ENCODE measurements around the gene RANBP3L. TPM values are rescaled to one million over a fixed set of nuclear protein-coding genes. Genes with fewer than 3 reads are reported as not detected.

The RANBP3L gene
- total and polyA plus RNA-seq, 4 donors, result 0.33 to 9.2 (median 2.1) TPM

DNA sequence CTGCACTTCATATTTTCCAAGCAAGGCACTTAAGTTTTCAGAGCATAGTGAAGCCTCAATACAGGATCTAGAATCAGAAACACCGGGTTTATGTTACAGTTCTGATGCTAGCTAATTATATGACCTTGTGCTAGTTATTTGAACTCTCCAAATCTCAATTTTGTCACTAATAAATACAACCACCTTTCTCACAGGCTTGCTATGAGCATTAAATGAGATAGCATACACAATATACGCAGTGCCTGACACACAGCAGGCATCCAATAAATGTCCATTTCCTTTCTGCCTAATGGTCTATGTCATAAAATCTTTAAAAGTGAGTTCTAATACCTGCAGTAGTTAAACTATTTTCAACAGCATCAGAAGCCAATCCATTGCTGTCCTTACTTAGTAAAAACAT lies 92.9 kb downstream of the RANBP3L start (continued):
- no peak for TF ChIP-seq GABPA (IDR thresholded peaks at IDR 0.05 in 1 of 2, conservative IDR thresholded peaks at IDR 0.05 in 1 of 2)
- no peak for TF ChIP-seq RAD21 (IDR thresholded peaks at IDR 0.05)
- no peak for TF ChIP-seq YY1 (IDR thresholded peaks at IDR 0.05)
- TF ChIP-seq JUND (IDR thresholded peaks at IDR 0.05), result no peak
- no peak for TF ChIP-seq NR2F2 (IDR thresholded peaks at IDR 0.05)

DNA sequence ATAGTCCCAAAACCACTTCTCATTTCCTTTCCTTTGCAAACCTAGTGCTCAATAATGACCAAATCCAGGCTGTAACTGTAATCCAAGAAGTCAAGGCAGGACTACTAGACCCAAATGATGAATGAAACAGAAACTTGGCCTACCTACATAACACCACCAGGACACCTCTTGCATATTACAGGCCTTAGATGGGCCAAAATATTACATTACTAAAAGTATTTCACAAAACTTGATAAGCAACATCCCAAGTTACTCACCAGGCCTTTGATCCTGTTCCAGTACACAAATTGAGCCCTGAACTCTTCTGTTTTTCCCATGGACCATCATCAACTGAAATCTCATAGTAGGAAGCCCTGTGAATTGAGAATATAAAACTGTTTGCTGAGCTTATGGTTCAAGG lies 94.8 kb downstream of the RANBP3L start:
- Histone ChIP-seq H3K4me3 (ENCODE audit: low read depth in 1 of 3, low read length in 3 of 3) (no peak overlapping the region), H3K27ac (ENCODE audit: low read depth in 1 of 2, low read length in 2 of 2) (no peak overlapping the region), H3K9ac (ENCODE audit: low read depth in 1 of 2, low read length in 2 of 2) (no peak overlapping the region), H3K9me3 (ENCODE audit: control insufficient read depth in 4 of 4, low read length in 3 of 4) (no peaks in the 10 kb centered on the region), H3K4me1 (ENCODE audit: control insufficient read depth in 4 of 4, insufficient read depth in 4 of 4, low read length in 3 of 4) (peaks cover 0 to 9% (median 5%) of the 10 kb centered on the region in 4 donors), H3K36me3 (ENCODE audit: control insufficient read depth in 4 of 4, insufficient read depth in 3 of 4, low read depth in 1 of 4, low read length in 3 of 4) (peaks cover 1 to 50% (median 31%) of the 10 kb centered on the region in 4 donors), H3K27me3 (ENCODE audit: control insufficient read depth in 4 of 4, insufficient read depth in 4 of 4, low read length in 3 of 4) (no peaks in the 10 kb centered on the region)
- no peak for DNase-seq (ENCODE audit: low spot score)
- TF ChIP-seq FOXA2 (IDR thresholded peaks at IDR 0.05) (no peak), JUND (IDR thresholded peaks at IDR 0.05) (no peak), HNF4A (conservative IDR thresholded peaks at IDR 0.05) (no peak), EGR1 (IDR thresholded peaks at IDR 0.05; ENCODE audit: low read depth in 2 of 2) (no peak), RAD21 (IDR thresholded peaks at IDR 0.05) (no peak), GABPA (IDR thresholded peaks at IDR 0.05 in 1 of 2, conservative IDR thresholded peaks at IDR 0.05 in 1 of 2) (no peak), NR2F2 (IDR thresholded peaks at IDR 0.05) (no peak), RXRA (IDR thresholded peaks at IDR 0.05) (no peak), SP1 (IDR thresholded peaks at IDR 0.05) (no peak), FOXA1 (IDR thresholded peaks at IDR 0.05) (no peak), TAF1 (conservative IDR thresholded peaks at IDR 0.05) (no peak), HNF4G (IDR thresholded peaks at IDR 0.05) (no peak), YY1 (IDR thresholded peaks at IDR 0.05) (no peak)
- TF ChIP-seq, protein P1, sequence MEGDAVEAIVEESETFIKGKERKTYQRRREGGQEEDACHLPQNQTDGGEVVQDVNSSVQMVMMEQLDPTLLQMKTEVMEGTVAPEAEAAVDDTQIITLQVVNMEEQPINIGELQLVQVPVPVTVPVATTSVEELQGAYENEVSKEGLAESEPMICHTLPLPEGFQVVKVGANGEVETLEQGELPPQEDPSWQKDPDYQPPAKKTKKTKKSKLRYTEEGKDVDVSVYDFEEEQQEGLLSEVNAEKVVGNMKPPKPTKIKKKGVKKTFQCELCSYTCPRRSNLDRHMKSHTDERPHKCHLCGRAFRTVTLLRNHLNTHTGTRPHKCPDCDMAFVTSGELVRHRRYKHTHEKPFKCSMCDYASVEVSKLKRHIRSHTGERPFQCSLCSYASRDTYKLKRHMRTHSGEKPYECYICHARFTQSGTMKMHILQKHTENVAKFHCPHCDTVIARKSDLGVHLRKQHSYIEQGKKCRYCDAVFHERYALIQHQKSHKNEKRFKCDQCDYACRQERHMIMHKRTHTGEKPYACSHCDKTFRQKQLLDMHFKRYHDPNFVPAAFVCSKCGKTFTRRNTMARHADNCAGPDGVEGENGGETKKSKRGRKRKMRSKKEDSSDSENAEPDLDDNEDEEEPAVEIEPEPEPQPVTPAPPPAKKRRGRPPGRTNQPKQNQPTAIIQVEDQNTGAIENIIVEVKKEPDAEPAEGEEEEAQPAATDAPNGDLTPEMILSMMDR (IDR thresholded peaks at IDR 0.05; ENCODE audit: low read depth, low read length, missing input control), result no peak
- TF ChIP-seq, protein P2, sequence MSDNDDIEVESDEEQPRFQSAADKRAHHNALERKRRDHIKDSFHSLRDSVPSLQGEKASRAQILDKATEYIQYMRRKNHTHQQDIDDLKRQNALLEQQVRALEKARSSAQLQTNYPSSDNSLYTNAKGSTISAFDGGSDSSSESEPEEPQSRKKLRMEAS (IDR thresholded peaks at IDR 0.05), result no peak
- TF ChIP-seq, protein P3, sequence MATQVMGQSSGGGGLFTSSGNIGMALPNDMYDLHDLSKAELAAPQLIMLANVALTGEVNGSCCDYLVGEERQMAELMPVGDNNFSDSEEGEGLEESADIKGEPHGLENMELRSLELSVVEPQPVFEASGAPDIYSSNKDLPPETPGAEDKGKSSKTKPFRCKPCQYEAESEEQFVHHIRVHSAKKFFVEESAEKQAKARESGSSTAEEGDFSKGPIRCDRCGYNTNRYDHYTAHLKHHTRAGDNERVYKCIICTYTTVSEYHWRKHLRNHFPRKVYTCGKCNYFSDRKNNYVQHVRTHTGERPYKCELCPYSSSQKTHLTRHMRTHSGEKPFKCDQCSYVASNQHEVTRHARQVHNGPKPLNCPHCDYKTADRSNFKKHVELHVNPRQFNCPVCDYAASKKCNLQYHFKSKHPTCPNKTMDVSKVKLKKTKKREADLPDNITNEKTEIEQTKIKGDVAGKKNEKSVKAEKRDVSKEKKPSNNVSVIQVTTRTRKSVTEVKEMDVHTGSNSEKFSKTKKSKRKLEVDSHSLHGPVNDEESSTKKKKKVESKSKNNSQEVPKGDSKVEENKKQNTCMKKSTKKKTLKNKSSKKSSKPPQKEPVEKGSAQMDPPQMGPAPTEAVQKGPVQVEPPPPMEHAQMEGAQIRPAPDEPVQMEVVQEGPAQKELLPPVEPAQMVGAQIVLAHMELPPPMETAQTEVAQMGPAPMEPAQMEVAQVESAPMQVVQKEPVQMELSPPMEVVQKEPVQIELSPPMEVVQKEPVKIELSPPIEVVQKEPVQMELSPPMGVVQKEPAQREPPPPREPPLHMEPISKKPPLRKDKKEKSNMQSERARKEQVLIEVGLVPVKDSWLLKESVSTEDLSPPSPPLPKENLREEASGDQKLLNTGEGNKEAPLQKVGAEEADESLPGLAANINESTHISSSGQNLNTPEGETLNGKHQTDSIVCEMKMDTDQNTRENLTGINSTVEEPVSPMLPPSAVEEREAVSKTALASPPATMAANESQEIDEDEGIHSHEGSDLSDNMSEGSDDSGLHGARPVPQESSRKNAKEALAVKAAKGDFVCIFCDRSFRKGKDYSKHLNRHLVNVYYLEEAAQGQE (IDR thresholded peaks at IDR 0.05), result no peak
- TF ChIP-seq, protein P4, sequence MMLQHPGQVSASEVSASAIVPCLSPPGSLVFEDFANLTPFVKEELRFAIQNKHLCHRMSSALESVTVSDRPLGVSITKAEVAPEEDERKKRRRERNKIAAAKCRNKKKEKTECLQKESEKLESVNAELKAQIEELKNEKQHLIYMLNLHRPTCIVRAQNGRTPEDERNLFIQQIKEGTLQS (IDR thresholded peaks at IDR 0.05), result no peak
- TF ChIP-seq, protein P5, sequence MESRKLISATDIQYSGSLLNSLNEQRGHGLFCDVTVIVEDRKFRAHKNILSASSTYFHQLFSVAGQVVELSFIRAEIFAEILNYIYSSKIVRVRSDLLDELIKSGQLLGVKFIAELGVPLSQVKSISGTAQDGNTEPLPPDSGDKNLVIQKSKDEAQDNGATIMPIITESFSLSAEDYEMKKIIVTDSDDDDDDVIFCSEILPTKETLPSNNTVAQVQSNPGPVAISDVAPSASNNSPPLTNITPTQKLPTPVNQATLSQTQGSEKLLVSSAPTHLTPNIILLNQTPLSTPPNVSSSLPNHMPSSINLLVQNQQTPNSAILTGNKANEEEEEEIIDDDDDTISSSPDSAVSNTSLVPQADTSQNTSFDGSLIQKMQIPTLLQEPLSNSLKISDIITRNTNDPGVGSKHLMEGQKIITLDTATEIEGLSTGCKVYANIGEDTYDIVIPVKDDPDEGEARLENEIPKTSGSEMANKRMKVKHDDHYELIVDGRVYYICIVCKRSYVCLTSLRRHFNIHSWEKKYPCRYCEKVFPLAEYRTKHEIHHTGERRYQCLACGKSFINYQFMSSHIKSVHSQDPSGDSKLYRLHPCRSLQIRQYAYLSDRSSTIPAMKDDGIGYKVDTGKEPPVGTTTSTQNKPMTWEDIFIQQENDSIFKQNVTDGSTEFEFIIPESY (IDR thresholded peaks at IDR 0.05), result no peak

Measured in liver (tissue), 9 donors.